WTC11 (cell line): ENCODE results near the gene TBC1D22A. TPM values are rescaled to one million over a fixed set of nuclear protein-coding genes. Genes with fewer than 3 reads are reported as not detected.

Experiments used
- ATAC-seq: fragments of 200-7000 bp; cut with Tn5 transposase; 2 replicates; pipeline ENCODE4 v1.10.0; 2021; ENCODE audit warnings: mild to moderate bottlenecking, moderate library complexity
- CTCF ChIA-PET: fragments of 300-600 bp; sonication (Branson Sonifier 250); formaldehyde crosslinking; loops from one replicate; lab custom pipeline; 2021; ENCODE audit warnings: antibody characterized with exemption; lab: Charles Lee
- POLR2A ChIA-PET: fragments of 350-600 bp; sonication (Branson Sonifier 250); formaldehyde crosslinking; loops from one replicate; lab custom pipeline; 2021; ENCODE audit warnings: antibody characterized with exemption; lab: Charles Lee
- DNase-seq: peaks from one replicate; pipeline ENCODE4 v3.0.0; 2021; ENCODE audit warnings: low spot score
- H3K27ac Mint-ChIP-seq: 2 replicates; pipeline ENCODE4 v1.8.0; 2021; ENCODE audit warnings: mixed read lengths
- H3K27me3 Mint-ChIP-seq: 2 replicates; pipeline ENCODE4 v1.8.0; 2021; ENCODE audit warnings: low read depth, mild to moderate bottlenecking, moderate library complexity, mixed read lengths
- H3K36me3 Mint-ChIP-seq: 2 replicates; pipeline ENCODE4 v1.8.0; 2021; ENCODE audit warnings: mixed read lengths
- H3K4me1 Mint-ChIP-seq: 2 replicates; pipeline ENCODE4 v1.8.0; 2022; ENCODE audit warnings: mixed read lengths
- H3K4me3 Mint-ChIP-seq: 2 replicates; pipeline ENCODE4 v1.8.0; 2021; ENCODE audit warnings: mild to moderate bottlenecking, moderate library complexity, mixed read lengths
- H3K9me3 Mint-ChIP-seq: 2 replicates; pipeline ENCODE4 v1.8.0; 2021; ENCODE audit warnings: mixed read lengths
- AR ChIP-seq: fragments of 250-450 bp; sonication (Bioruptor Pico); IDR thresholded peaks from 2 replicates; pipeline ENCODE4 v1.9.0; 2021; ENCODE audit warnings: mild to moderate bottlenecking
- ATF1 ChIP-seq: sonication (generic); formaldehyde crosslinking; IDR thresholded peaks from 2 replicates; pipeline ENCODE4 v1.8.1; 2023; ENCODE audit warnings: mild to moderate bottlenecking, moderate library complexity, missing genetic modification reagents
- ATF3 ChIP-seq: sonication (generic); formaldehyde crosslinking; conservative IDR thresholded peaks from 2 replicates; pipeline ENCODE4 v1.8.1; 2022; ENCODE audit warnings: mild to moderate bottlenecking, missing genetic modification reagents
- ELF4 ChIP-seq: sonication (generic); formaldehyde crosslinking; IDR thresholded peaks from 2 replicates; pipeline ENCODE4 v1.8.1; 2022; ENCODE audit warnings: low read depth, mild to moderate bottlenecking, moderate library complexity, missing genetic modification reagents
- GTF2I ChIP-seq: fragments of 250-450 bp; sonication (Bioruptor Pico); conservative IDR thresholded peaks from 2 replicates; pipeline ENCODE4 v1.4.0; 2021; ENCODE audit warnings: mild to moderate bottlenecking
- NR2C2 ChIP-seq: sonication (generic); formaldehyde crosslinking; IDR thresholded peaks from 2 replicates; pipeline ENCODE4 v1.8.0; 2022; ENCODE audit warnings: mild to moderate bottlenecking, missing genetic modification reagents
- TEAD4 ChIP-seq: sonication (generic); formaldehyde crosslinking; IDR thresholded peaks from 2 replicates; pipeline ENCODE4 v1.8.0; 2022; ENCODE audit warnings: mild to moderate bottlenecking, missing genetic modification reagents
- USF2 ChIP-seq: sonication (generic); formaldehyde crosslinking; IDR thresholded peaks from 2 replicates; pipeline ENCODE4 v1.8.1; 2023; ENCODE audit warnings: mild to moderate bottlenecking, missing genetic modification reagents, moderate library complexity
- ZNF219 ChIP-seq: sonication (generic); formaldehyde crosslinking; IDR thresholded peaks from 2 replicates; pipeline ENCODE4 v1.8.0; 2023; ENCODE audit warnings: missing genetic modification reagents, mild to moderate bottlenecking, borderline replicate concordance
- ZNF263 ChIP-seq: sonication (generic); formaldehyde crosslinking; IDR thresholded peaks from 2 replicates; pipeline ENCODE4 v1.8.1; 2022; ENCODE audit warnings: low read depth, mild to moderate bottlenecking, moderate library complexity, missing genetic modification reagents
- ZNF671 ChIP-seq: fragments of 250-450 bp; sonication (Bioruptor Pico); IDR thresholded peaks from 2 replicates; pipeline ENCODE4 v1.8.0; 2021; ENCODE audit warnings: mild to moderate bottlenecking
- total RNA-seq: library from RNA; stranded (reverse); gene quantifications from 3 replicates; pipeline ENCODE4 v1.2.3, GENCODE V29; 2021

Gene TBC1D22A
- total RNA-seq, 1 experiment from 2014 or later: 18.1 TPM

GRCh38 chr22:46881373-46882118 lies 119.1 kb downstream of the TBC1D22A start:
- no peak for ATAC-seq
- ChIA-PET POLR2A (no interaction called here), CTCF (interaction anchor here (1.7 kb wide), 1 partner anchor 48 kb away, joined by 5 read pairs; no protein-coding TSS in a partner anchor)
- TF ChIP-seq ELF4 (CRISPR knock-in tag): no peak
- H3K4me3 Mint-ChIP-seq: no peak overlapping the region
- H3K27me3 Mint-ChIP-seq: no peaks in the 10 kb centered on the region
- H3K36me3 Mint-ChIP-seq: peaks cover 7% of the 10 kb centered on the region; the same call in 1 of the 2 replicates
- no peak for DNase-seq
- peaks cover 4% of the 10 kb centered on the region for H3K9me3 Mint-ChIP-seq
- 0 out of 2 replicates have a peak overlapping the region, but pooled peaks have one; percentile 50 for H3K27ac Mint-ChIP-seq
- H3K4me1 Mint-ChIP-seq: peaks cover 17% of the 10 kb centered on the region

- Mint-ChIP-seq H3K27me3 (no peaks in the 10 kb centered on the region), H3K36me3 (peaks cover 4% of the 10 kb centered on the region; the same call in 1 of the 2 replicates), H3K4me1 (peaks cover 17% of the 10 kb centered on the region), H3K27ac (peak overlapping the region; percentile 10), H3K9me3 (no peaks in the 10 kb centered on the region), H3K4me3 (no peak overlapping the region)
- TF ChIP-seq USF2: no peak
- no peak for TF ChIP-seq NR2C2 (CRISPR knock-in tag)
- TF ChIP-seq ZNF671 (CRISPR knock-in tag): no peak
- DNase-seq (no peak), ATAC-seq (no peak)
- ChIA-PET POLR2A (no interaction called here), CTCF (no interaction called here)
Measured at GRCh38 chr22:46883092-46883910, 120.9 kb downstream of the TBC1D22A start.

- ATAC-seq (no peak; the same call in 1 of the 2 replicates), DNase-seq (no peak)
- POLR2A ChIA-PET: no interaction called here
- peaks cover 17% of the 10 kb centered on the region for H3K4me1 Mint-ChIP-seq
- TF ChIP-seq TEAD4 (CRISPR knock-in tag): no peak
- no peak for TF ChIP-seq GTF2I
- H3K27me3 Mint-ChIP-seq: no peaks in the 10 kb centered on the region
- peaks cover 4% of the 10 kb centered on the region; the same call in 1 of the 2 replicates for H3K36me3 Mint-ChIP-seq
- H3K9me3 Mint-ChIP-seq: no peaks in the 10 kb centered on the region
- CTCF ChIA-PET: no interaction called here
- no peak overlapping the region for H3K4me3 Mint-ChIP-seq
- H3K27ac Mint-ChIP-seq: peak overlapping the region; percentile 16
Measured at GRCh38 chr22:46884365-46884764, 121.9 kb downstream of the TBC1D22A start.

- no peak overlapping the region for H3K4me3 Mint-ChIP-seq
- ATAC-seq (no peak), DNase-seq (no peak)
- POLR2A ChIA-PET: no interaction called here
- H3K4me1 Mint-ChIP-seq: peaks cover 16% of the 10 kb centered on the region
- H3K27ac Mint-ChIP-seq: no peak overlapping the region
- CTCF ChIA-PET: interaction anchor here (1.2 kb wide), 1 partner anchor 84 kb away, joined by 4 read pairs; no protein-coding TSS in a partner anchor
- no peaks in the 10 kb centered on the region for H3K27me3 Mint-ChIP-seq
- H3K36me3 Mint-ChIP-seq: no peaks in the 10 kb centered on the region
- H3K9me3 Mint-ChIP-seq: no peaks in the 10 kb centered on the region
- TF ChIP-seq ATF1: no peak
- TF ChIP-seq ZNF219 (CRISPR knock-in tag): no peak
Measured at GRCh38 chr22:46887978-46888377, 125.5 kb downstream of the TBC1D22A start.

GRCh38 chr22:46890819-46891218 lies 128.4 kb downstream of the TBC1D22A start:
- ATAC-seq (no peak), DNase-seq (no peak)
- Mint-ChIP-seq H3K4me1 (no peaks in the 10 kb centered on the region), H3K27me3 (no peaks in the 10 kb centered on the region), H3K27ac (no peak overlapping the region), H3K36me3 (no peaks in the 10 kb centered on the region), H3K4me3 (no peak overlapping the region), H3K9me3 (no peaks in the 10 kb centered on the region)
- ChIA-PET CTCF (no interaction called here), POLR2A (no interaction called here)
- TF ChIP-seq ATF3 (no peak), AR (CRISPR knock-in tag) (no peak), ZNF263 (CRISPR knock-in tag) (no peak)
